Right cardiac atrium (tissue), 5 donors: Measurements from ENCODE around the gene FGFR2. TPM values are rescaled to one million over a fixed set of nuclear protein-coding genes. Genes with fewer than 3 reads are reported as not detected.

Source experiments
- ATAC-seq, 2 donors: fragments of 200-7000 bp; cut with Tn5 transposase; one replicate each; pipeline versions ENCODE4 v1.8.0 to v1.9.1; 2020; ENCODE audit warnings: moderate library complexity in 2 of 2, mild to moderate bottlenecking in 1 of 2
- DNase-seq, 3 donors: peaks; one replicate each; pipeline ENCODE4 v3.0.0-alpha.2; 2020
- H3K27ac ChIP-seq: one replicate; pipeline ENCODE4 v1.5.1; 2013; ENCODE audit warnings: mild to moderate bottlenecking, low read length, control low read depth, moderate library complexity
- H3K27me3 ChIP-seq: one replicate; pipeline ENCODE4 v1.6.1; 2013; ENCODE audit not compliant: control insufficient read depth, insufficient read depth
- H3K4me1 ChIP-seq: one replicate; pipeline ENCODE4 v1.6.1; 2013; ENCODE audit warnings: low read length; ENCODE audit not compliant: control insufficient read depth, insufficient read depth
- H3K4me3 ChIP-seq: one replicate; pipeline ENCODE4 v1.5.1; 2013; ENCODE audit warnings: low read length, control low read depth
- H3K9me3 ChIP-seq: one replicate; pipeline ENCODE4 v1.6.1; 2013; ENCODE audit warnings: low read length; ENCODE audit not compliant: control insufficient read depth
- WGBS: extraction: QIAGEN DNeasy Blood & Tissue Kit; methylation state at CpG from one replicate; pipeline ENCODE4 v1.1.7; 2013; 5-methylcytosine and 5-hydroxymethylcytosine counted together
- intact Hi-C, 4 donors: fragments of 100-400 bp; cut with DNase I; formaldehyde crosslinking; loops; one replicate each; pipeline versions ENCODE4 v1.11.0 to v1.14.0; 2022 to 2023
- polyA plus RNA-seq: library from polyadenylated mRNA; stranded (reverse); fragments of 200-250 nt; gene quantifications from one replicate; pipeline ENCODE4 v1.2.3, GENCODE V29; 2013
- total RNA-seq, 4 donors: library from RNA; stranded (reverse); fragmentation: NEBNext Ultra II Directional; extraction: Animal tissue kit (Norgen Biotek cat#: 25700); gene quantifications; one replicate each; pipeline ENCODE4 v1.2.1, GENCODE V29; 2021
- donor health status: healthy with polysubstance abuse.
- donor health status: DM: no; HTN: yes; CAD: no.
- donor health status: DM: no; HTN: no; CAD: no.
- donor health status: DM: no; HTN: yes; CAD: no; lungs with severe emphysema.
- donor health status: DM: yes; HTN: yes; CAD: no.

The FGFR2 gene
- total and polyA plus RNA-seq, 5 donors, result 4.0 to 20.4 (median 5.8) TPM

DNA sequence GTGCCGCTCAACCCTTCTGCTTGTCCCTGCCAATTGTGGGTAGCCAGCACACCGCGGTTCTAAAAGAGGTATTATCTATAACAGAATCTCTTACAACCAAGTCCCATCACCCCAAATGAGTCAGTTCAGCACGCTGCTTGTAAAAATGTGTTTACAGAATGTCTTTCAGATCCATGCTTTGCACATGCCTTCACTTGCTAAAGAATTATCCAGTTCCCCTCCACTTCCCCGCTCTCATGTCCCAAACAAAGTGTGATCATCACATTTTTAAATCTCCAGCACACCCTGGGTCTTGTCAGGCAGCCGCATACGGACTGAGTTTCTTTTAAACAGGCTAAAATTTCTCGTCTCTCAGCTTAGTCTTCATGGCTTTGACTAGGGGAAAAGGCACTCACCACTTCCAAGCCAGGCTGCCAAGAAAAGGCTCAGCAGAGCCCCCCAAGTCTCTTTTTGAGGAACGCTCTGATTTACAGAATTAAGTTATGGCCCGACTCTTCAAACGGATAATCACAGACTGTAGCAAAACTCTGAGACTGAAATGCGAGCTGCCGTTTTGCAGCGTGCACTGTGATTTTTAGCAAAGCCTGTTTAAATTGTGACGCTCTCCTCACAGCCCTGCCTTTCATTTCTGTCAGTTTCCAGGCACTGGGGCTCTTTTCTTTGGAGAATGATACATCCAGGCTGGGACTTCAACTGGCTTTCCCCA lies 29.8 kb upstream of the FGFR2 start:
- H3K4me3 ChIP-seq, result no peak overlapping the region
- no peaks in the 10 kb centered on the region for H3K4me1 ChIP-seq
- WGBS, result 48% methylated on average over 15 of the region's 15 CpGs
- no peak overlapping the region for H3K27ac ChIP-seq
- intact Hi-C loops, result no loop called here
- no peak for ATAC-seq
- no peaks in the 10 kb centered on the region for H3K27me3 ChIP-seq
- no peak for DNase-seq
- H3K9me3 ChIP-seq, result no peaks in the 10 kb centered on the region

DNA sequence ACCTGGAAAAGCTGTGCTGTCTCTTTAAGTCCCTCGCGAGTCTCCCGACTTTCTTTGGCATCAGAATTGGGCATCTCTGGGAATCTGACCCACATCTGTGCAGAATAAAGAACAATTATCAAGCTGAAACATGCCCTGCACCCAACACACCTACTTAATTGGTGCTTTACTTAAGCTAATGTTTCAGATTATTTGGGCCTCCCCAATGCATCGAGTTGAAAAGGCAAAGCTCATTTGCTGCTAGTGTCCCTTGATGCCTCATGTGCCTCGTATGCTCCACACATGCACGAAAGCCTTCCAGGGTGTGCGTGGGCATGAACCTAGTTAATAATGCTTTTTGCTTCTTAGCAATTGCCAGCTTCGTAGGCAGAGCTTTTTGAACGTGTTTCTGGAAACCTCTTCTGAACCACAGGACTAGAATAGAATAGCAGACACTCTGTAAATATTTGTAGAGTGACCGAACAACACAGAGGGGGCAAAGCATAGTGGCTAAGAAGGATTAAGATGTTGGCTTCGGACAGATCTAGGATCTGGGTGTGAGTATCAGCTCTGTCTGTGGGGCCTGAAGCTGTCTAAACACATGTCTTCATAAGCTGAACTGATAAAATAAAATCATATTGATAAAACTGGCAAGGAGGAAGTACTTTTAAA lies 26.7 kb upstream of the FGFR2 start:
- WGBS, result 70% methylated on average over 11 of the region's 11 CpGs
- no peak for ATAC-seq
- Histone ChIP-seq H3K4me1 (no peaks in the 10 kb centered on the region), H3K9me3 (no peaks in the 10 kb centered on the region), H3K27ac (no peak overlapping the region), H3K27me3 (no peaks in the 10 kb centered on the region), H3K4me3 (no peak overlapping the region)
- intact Hi-C loops, result no loop called here
- no peak for DNase-seq

GRCh38 chr10:121618906-121619305 lies 20.7 kb upstream of the FGFR2 start:
- intact Hi-C loops, result loop anchor here in 1 of 4 donors (10.0 kb wide), 1 partner anchor 116 kb away; no protein-coding TSS in a partner anchor
- H3K27me3 ChIP-seq, result no peaks in the 10 kb centered on the region
- H3K9me3 ChIP-seq, result no peaks in the 10 kb centered on the region
- H3K4me3 ChIP-seq, result no peak overlapping the region
- whole genome bisulfite sequencing, result 94% methylated on average over 2 of the region's 2 CpGs
- H3K4me1 ChIP-seq, result no peaks in the 10 kb centered on the region
- DNase-seq (no peak), ATAC-seq (no peak)
- no peak overlapping the region for H3K27ac ChIP-seq

DNA sequence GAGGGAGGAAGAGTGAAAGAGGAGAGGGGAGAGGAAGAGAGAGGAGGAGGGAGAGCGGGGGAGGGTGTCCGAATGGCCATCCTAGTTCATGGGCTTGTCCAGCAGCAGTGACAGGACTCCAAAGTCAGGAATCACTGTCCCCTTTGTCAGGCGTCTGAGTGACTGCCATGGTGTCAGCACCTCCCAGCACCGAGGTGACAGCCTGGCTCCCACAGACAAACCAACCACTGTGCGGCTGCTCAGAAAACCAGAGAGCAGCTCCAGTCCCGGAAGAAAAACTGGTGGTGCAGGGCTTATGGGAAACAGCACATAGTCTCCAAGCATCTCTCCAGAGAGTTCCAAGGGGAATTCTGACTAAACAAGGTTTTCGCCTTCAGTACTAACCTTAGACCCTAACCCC lies 18.9 kb upstream of the FGFR2 start:
- no peaks in the 10 kb centered on the region for H3K4me1 ChIP-seq
- no peak overlapping the region for H3K27ac ChIP-seq
- DNase-seq, result peak in 1 of 3 donors; percentile 53
- H3K4me3 ChIP-seq, result no peak overlapping the region
- intact Hi-C loops, result loop anchor here in 1 of 4 donors (10.0 kb wide), 1 partner anchor 118 kb away; no protein-coding TSS in a partner anchor
- no peaks in the 10 kb centered on the region for H3K27me3 ChIP-seq
- 64% methylated on average over 7 of the region's 7 CpGs for WGBS
- peak; percentile 41 to 61 for ATAC-seq
- no peaks in the 10 kb centered on the region for H3K9me3 ChIP-seq

DNA sequence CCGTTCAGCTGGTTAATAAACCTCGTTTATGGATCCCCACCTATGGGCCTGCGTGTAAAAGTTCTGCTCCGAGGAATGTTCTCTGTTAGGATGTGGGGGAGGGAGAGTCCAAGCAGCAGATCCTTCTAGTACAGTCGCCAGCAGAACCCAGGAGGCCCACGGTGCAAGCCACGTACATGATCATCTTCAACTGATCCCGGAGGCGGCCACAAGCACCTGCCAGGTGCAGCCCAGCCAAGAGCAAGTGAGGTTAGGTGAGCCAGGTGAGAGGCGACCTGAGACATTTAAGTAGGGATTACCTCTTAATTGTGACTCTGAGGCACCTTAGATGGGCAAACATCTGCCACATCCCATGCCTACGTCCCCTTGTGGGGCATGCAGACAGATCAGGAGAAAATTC lies 18.0 kb upstream of the FGFR2 start:
- H3K4me3 ChIP-seq, result no peak overlapping the region
- H3K27ac ChIP-seq, result no peak overlapping the region
- ATAC-seq (no peak), DNase-seq (no peak)
- H3K27me3 ChIP-seq, result no peaks in the 10 kb centered on the region
- H3K4me1 ChIP-seq, result no peaks in the 10 kb centered on the region
- 87% methylated on average over 11 of the region's 11 CpGs for WGBS
- H3K9me3 ChIP-seq, result no peaks in the 10 kb centered on the region
- intact Hi-C loops, result loop anchor here in 1 of 4 donors (10.0 kb wide), 1 partner anchor 119 kb away; no protein-coding TSS in a partner anchor

DNA sequence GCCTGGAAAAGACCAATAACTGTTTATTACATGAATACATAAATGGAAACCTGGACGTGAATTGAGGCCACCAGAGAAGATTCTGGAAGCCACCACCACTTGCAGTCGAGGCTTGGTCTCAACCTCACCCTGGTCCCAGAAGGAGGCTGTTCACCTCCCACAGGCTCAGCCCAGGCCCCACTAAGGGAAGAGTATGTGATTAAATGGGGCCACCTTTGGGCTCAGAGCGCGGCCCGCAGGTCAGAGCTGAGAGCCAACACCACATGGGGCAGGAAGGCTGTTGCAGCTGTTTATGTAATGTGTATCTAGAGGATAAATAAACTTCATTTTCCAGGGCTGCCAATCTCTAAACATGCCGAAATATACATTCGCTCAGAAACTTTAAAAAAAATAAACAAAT lies 17.6 kb upstream of the FGFR2 start:
- no peak for DNase-seq
- intact Hi-C loops, result loop anchor here in 1 of 4 donors (10.0 kb wide), 1 partner anchor 119 kb away; no protein-coding TSS in a partner anchor
- no peaks in the 10 kb centered on the region for H3K27me3 ChIP-seq

GRCh38 chr10:121615435-121615793 lies 17.2 kb upstream of the FGFR2 start:
- H3K27ac ChIP-seq, result no peak overlapping the region
- no peaks in the 10 kb centered on the region for H3K4me1 ChIP-seq
- intact Hi-C loops, result loop anchor here in 1 of 4 donors (10.0 kb wide), 1 partner anchor 119 kb away; no protein-coding TSS in a partner anchor
- DNase-seq (no peak), ATAC-seq (peak in 1 of 2 donors; percentile 32)
- H3K9me3 ChIP-seq, result no peaks in the 10 kb centered on the region
- H3K27me3 ChIP-seq, result no peaks in the 10 kb centered on the region
- 48% methylated on average over 12 of the region's 12 CpGs for WGBS
- no peak overlapping the region for H3K4me3 ChIP-seq

More for the DNA sequence above, 17.6 kb upstream of the FGFR2 start:
- Histone ChIP-seq H3K4me1 (no peaks in the 10 kb centered on the region), H3K27ac (no peak overlapping the region), H3K4me3 (no peak overlapping the region), H3K9me3 (no peaks in the 10 kb centered on the region)
- no peak for ATAC-seq
- 80% methylated on average over 7 of the region's 7 CpGs for WGBS

DNA sequence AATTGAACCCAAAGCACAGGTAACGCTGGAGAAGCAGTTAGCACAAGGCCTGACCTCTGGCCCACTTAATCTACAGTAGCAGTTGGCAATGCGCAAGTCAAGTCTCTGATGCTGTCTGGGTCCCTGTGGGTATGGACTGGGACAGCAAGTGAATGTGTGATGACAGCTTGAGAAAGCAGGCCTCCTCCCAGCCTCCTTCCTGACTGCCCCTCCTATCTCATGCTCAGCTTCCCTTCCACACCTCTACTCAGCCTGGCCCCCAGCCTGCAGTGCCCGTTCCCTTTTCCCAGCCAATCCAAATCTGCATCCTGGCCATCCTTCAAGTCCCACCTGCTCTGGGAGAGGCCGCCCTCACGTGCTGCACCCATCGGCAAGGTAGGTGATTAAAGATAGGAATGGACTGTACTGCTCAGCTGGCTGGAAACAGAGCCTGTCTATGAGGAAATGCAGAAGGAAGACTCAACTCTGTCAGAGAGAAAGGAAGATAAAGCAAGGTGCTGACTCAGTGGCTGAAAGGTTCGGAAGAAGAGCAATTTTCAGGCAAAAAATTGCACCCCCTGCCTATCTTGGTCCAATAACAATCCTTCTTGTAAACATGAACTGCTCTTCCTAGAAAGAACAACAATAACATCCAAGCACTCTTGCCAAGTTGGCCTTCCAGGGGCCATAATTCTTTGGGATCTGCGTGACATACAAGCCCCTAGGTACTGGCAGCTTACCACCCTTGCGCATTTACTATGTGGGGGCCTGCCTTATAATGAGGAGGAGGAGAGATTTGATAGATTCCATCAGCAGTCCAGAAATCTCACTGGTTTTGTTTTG lies 16.6 kb upstream of the FGFR2 start:
- no peaks in the 10 kb centered on the region for H3K27me3 ChIP-seq
- no peaks in the 10 kb centered on the region for H3K4me1 ChIP-seq
- no peaks in the 10 kb centered on the region for H3K9me3 ChIP-seq
- H3K4me3 ChIP-seq, result no peak overlapping the region
- H3K27ac ChIP-seq, result no peak overlapping the region
- intact Hi-C loops, result loop anchor here in 3 of 4 donors (5.0 to 10.0 kb wide), 3 partner anchors 117 to 668 kb away; no protein-coding TSS in a partner anchor
- WGBS, result 82% methylated on average over 9 of the region's 9 CpGs
- ATAC-seq (peak in 1 of 2 donors; percentile 20), DNase-seq (no peak)

- no peaks in the 10 kb centered on the region for H3K27me3 ChIP-seq
- DNase-seq (no peak), ATAC-seq (no peak)
- no peak overlapping the region for H3K27ac ChIP-seq
- no peaks in the 10 kb centered on the region for H3K4me1 ChIP-seq
- 93% methylated on average over 6 of the region's 6 CpGs for WGBS
- no peaks in the 10 kb centered on the region for H3K9me3 ChIP-seq
- H3K4me3 ChIP-seq, result no peak overlapping the region
- intact Hi-C loops, result loop anchor here in 3 of 4 donors (5.0 to 10.0 kb wide), 3 partner anchors 119 to 666 kb away; no protein-coding TSS in a partner anchor
Observed at GRCh38 chr10:121613456-121613855, 15.2 kb upstream of the FGFR2 start.

GRCh38 chr10:121611393-121612159 lies 13.3 kb upstream of the FGFR2 start:
- Histone ChIP-seq H3K4me1 (no peaks in the 10 kb centered on the region), H3K9me3 (no peaks in the 10 kb centered on the region), H3K27me3 (no peaks in the 10 kb centered on the region), H3K27ac (no peak overlapping the region), H3K4me3 (no peak overlapping the region)
- DNase-seq (no peak), ATAC-seq (no peak)
- intact Hi-C loops, result loop anchor here in 3 of 4 donors (5.0 to 10.0 kb wide), 3 partner anchors 121 to 664 kb away; no protein-coding TSS in a partner anchor
- 71% methylated on average over 12 of the region's 12 CpGs for WGBS
